ENCODE measurements around the gene POLA1. TPM values are rescaled to one million over a fixed set of nuclear protein-coding genes. Genes with fewer than 3 reads are reported as not detected.
"Not testable (repeated sequence)": the region's sequence is repeated elsewhere in the genome, so short reads cannot be mapped to it uniquely, and the experiment has no call there.

POLA1 gene
- total RNA-seq, 2 donors from 2014 or later, result 6.7 to 7.2 TPM

GRCh38 chrX:24799565-24799964 is 105.8 kb downstream of the POLA1 start:
- DNase-seq (ENCODE audit: low spot score), result no peak
- TF ChIP-seq, protein P1, sequence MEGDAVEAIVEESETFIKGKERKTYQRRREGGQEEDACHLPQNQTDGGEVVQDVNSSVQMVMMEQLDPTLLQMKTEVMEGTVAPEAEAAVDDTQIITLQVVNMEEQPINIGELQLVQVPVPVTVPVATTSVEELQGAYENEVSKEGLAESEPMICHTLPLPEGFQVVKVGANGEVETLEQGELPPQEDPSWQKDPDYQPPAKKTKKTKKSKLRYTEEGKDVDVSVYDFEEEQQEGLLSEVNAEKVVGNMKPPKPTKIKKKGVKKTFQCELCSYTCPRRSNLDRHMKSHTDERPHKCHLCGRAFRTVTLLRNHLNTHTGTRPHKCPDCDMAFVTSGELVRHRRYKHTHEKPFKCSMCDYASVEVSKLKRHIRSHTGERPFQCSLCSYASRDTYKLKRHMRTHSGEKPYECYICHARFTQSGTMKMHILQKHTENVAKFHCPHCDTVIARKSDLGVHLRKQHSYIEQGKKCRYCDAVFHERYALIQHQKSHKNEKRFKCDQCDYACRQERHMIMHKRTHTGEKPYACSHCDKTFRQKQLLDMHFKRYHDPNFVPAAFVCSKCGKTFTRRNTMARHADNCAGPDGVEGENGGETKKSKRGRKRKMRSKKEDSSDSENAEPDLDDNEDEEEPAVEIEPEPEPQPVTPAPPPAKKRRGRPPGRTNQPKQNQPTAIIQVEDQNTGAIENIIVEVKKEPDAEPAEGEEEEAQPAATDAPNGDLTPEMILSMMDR (IDR thresholded peaks at IDR 0.05), result no peak
- Histone ChIP-seq H3K4me3 (no peak overlapping the region), H3K4me1 (peaks cover 0 to 7% of the 10 kb centered on the region in 2 donors), H3K9me3 (no peaks in the 10 kb centered on the region), H3K36me3 (no peaks in the 10 kb centered on the region), H3K27ac (peak overlapping the region in 1 of 2 donors; percentile 58), H3K27me3 (no peaks in the 10 kb centered on the region)

DNA sequence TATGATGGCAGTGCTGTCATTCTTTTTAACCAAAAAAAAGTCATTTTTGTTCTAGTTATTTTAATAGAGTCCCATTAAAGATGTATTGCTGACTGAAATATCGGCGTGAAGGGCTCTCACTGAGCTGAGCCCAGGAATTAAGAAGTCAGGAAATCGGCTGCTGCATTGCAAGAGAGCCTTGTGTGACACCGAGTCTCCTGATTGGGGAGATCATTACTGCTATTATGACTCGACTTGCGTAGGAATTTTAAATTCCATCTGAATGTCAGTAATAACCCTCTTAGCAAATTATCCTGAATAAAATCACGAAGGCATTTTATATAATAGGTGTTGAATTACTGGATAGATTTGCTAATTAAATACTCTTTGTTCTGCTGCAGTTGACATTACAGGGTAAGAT is 111.5 kb downstream of the POLA1 start:
- Histone ChIP-seq H3K27ac (no peak overlapping the region), H3K27me3 (no peaks in the 10 kb centered on the region), H3K4me1 (no peaks in the 10 kb centered on the region), H3K36me3 (no peaks in the 10 kb centered on the region), H3K9me3 (no peaks in the 10 kb centered on the region), H3K4me3 (no peak overlapping the region)
- TF ChIP-seq, protein P1 (IDR thresholded peaks at IDR 0.05), result no peak
- no peak for DNase-seq (ENCODE audit: low spot score)

GRCh38 chrX:24819807-24820206 is 126.1 kb downstream of the POLA1 start:
- H3K9me3 ChIP-seq; DNase-seq (ENCODE audit: low spot score); H3K27me3 ChIP-seq; H3K4me3 ChIP-seq; H3K4me1 ChIP-seq; H3K27ac ChIP-seq; H3K36me3 ChIP-seq: not testable (repeated sequence)

- Histone ChIP-seq H3K4me3 (no peak overlapping the region), H3K4me1 (no peaks in the 10 kb centered on the region), H3K9me3 (no peaks in the 10 kb centered on the region), H3K27ac (no peak overlapping the region), H3K36me3 (no peaks in the 10 kb centered on the region), H3K27me3 (no peaks in the 10 kb centered on the region)
- no peak for DNase-seq (ENCODE audit: low spot score)
- TF ChIP-seq, protein P1 (IDR thresholded peaks at IDR 0.05), result no peak
These were observed 134.4 kb downstream of the POLA1 start for GRCh38 chrX:24828147-24828546.

- TF ChIP-seq, protein P1 (IDR thresholded peaks at IDR 0.05), result no peak
- no peak overlapping the region for H3K27ac ChIP-seq
- no peak overlapping the region for H3K4me3 ChIP-seq
- no peaks in the 10 kb centered on the region for H3K27me3 ChIP-seq
- DNase-seq (ENCODE audit: low spot score), result no peak
- no peaks in the 10 kb centered on the region for H3K36me3 ChIP-seq
- H3K4me1 ChIP-seq, result no peaks in the 10 kb centered on the region
- H3K9me3 ChIP-seq, result no peaks in the 10 kb centered on the region
These were observed 134.9 kb downstream of the POLA1 start for GRCh38 chrX:24828600-24828999.

- no peaks in the 10 kb centered on the region for H3K4me1 ChIP-seq
- H3K9me3 ChIP-seq, result no peaks in the 10 kb centered on the region
- TF ChIP-seq, protein P1 (IDR thresholded peaks at IDR 0.05), result no peak
- H3K36me3 ChIP-seq, result no peaks in the 10 kb centered on the region
- H3K4me3 ChIP-seq, result no peak overlapping the region
- H3K27me3 ChIP-seq, result no peaks in the 10 kb centered on the region
- no peak for DNase-seq (ENCODE audit: low spot score)
- no peak overlapping the region for H3K27ac ChIP-seq
These were observed 140.0 kb downstream of the POLA1 start for GRCh38 chrX:24833695-24834094.
